Peyer's patch (tissue), 4 donors: ENCODE data around the gene ALPL.

Source experiments
- CTCF ChIP-seq, 6 experiments: fragments of 450-650 bp in 4 of 6; fragments of 200-600 bp in 2 of 6; sonication (generic) in 1 of 6; IDR thresholded peaks; one replicate each; pipeline ENCODE4 v1.5.1; 2017 to 2019; ENCODE audit warnings: antibody characterized with exemption in 6 of 6, mild to moderate bottlenecking in 3 of 6, moderate library complexity in 1 of 6
- POLR2A ChIP-seq, 2 donors: fragments of 450-650 bp; IDR thresholded peaks; one replicate each; pipeline ENCODE4 v1.5.1; 2017; ENCODE audit warnings: antibody characterized with exemption in 2 of 2, mild to moderate bottlenecking in 2 of 2, moderate library complexity in 2 of 2

DNA sequence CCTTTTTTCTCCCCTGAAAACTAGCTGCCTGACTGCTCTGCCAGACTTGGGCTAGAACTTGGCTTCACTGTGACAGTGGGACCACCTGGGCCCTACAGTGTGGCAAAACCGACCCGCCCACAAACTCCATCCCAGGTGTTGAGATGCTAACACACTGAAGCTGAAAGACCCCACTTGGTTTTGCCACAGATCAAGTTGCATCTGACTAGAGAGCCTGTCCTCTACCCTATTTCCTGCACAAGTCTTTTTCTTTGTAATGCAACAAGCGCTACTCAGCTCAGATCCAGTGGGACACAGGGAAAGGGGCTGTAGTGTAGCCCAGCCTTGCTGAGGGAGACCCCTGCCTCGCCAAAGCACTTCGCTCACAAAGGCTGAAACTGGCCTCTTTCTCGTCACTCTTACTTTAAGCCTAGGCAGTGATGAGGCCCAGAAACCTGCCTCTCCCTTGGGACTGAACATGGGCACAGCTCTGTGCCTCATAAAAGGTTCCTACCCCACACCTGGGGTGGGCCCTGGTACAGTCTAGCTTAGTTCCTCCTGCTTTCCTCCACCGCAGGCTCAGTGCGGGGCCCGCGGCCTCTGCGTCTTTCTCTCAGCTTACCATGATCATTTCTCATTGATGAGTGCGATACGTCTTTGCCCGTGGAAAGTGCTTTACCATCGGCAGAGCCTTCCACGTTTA is 9.7 kb downstream of the ALPL start:
- TF ChIP-seq CTCF (IDR thresholded peaks at IDR 0.05), result no peak
- no peak for TF ChIP-seq POLR2A (IDR thresholded peaks at IDR 0.05)
